H1 (cell line): ENCODE results near the gene ERN2. TPM values are rescaled to one million over a fixed set of nuclear protein-coding genes. Genes with fewer than 3 reads are reported as not detected.

Experiments used
- CTCF ChIA-PET: fragments of 300-600 bp; sonication (Branson Sonifier 250); formaldehyde crosslinking; loops from one replicate; lab custom pipeline; 2021; ENCODE audit not compliant: partially characterized antibody; lab: Charles Lee
- POLR2A ChIA-PET: fragments of 300-600 bp; sonication (Branson Sonifier 250); formaldehyde crosslinking; loops from one replicate; lab custom pipeline; 2021; ENCODE audit warnings: inconsistent platforms; ENCODE audit not compliant: partially characterized antibody; lab: Charles Lee
- DNase-seq, 2 experiments: peaks; one replicate each; pipeline versions ENCODE4 v3.0.0 to v3.0.0-alpha.2; 2010 to 2022; ENCODE audit warnings: low spot score in 2 of 2, low read depth in 1 of 2, mixed read lengths in 1 of 2
- FAIRE-seq: peaks from 2 replicates; lab custom pipeline; 2011; peaks lifted over from hg19 to GRCh38; lab: Jason Lieb, UNC
- H2AFZ ChIP-seq: 2 replicates; pipeline ENCODE4 v1.8.1; 2012; ENCODE audit warnings: low read length, inconsistent platforms
- H2AK5ac ChIP-seq: 2 replicates; pipeline ENCODE4 v1.6.1; 2013; ENCODE audit warnings: low read depth, low read length
- H2BK120ac ChIP-seq: replicated peaks from 2 replicates; pipeline ENCODE3; 2013; ENCODE audit warnings: low read depth, low read length, inconsistent platforms
- H2BK12ac ChIP-seq: 2 replicates; pipeline ENCODE4 v1.6.1; 2013; ENCODE audit warnings: low read depth, low read length
- H2BK15ac ChIP-seq: 2 replicates; pipeline ENCODE4 v1.6.1; 2013; ENCODE audit warnings: low read length
- H2BK20ac ChIP-seq: 2 replicates; pipeline ENCODE4 v1.6.1; 2013; ENCODE audit warnings: low read length
- H2BK5ac ChIP-seq: 2 replicates; pipeline ENCODE4 v1.6.1; 2013; ENCODE audit warnings: low read depth, low read length
- H3K14ac ChIP-seq: 2 replicates; pipeline ENCODE4 v1.6.1; 2013; ENCODE audit warnings: inconsistent platforms; ENCODE audit not compliant: insufficient read length
- H3K18ac ChIP-seq: 2 replicates; pipeline ENCODE4 v1.6.1; 2013; ENCODE audit warnings: low read length; ENCODE audit errors: extremely low read depth
- H3K23ac ChIP-seq: 2 replicates; pipeline ENCODE4 v1.6.1; 2013; ENCODE audit warnings: inconsistent platforms; ENCODE audit not compliant: insufficient read length
- H3K23me2 ChIP-seq: 2 replicates; pipeline ENCODE4 v1.6.1; 2013; ENCODE audit warnings: low read depth, low read length
- H3K27ac ChIP-seq: 2 replicates; pipeline ENCODE4 v1.6.1; 2011; ENCODE audit warnings: low read depth, low read length, inconsistent platforms
- H3K27me3 ChIP-seq, 4 experiments: replicated peaks in 1 of 4; 1 replicate in 1 of 4; 2 replicates in 3 of 4; pipeline versions ENCODE4 v1.6.1 to v1.8.1; 2011 to 2013; ENCODE audit warnings: low read length in 3 of 4, mild to moderate bottlenecking in 3 of 4, inconsistent platforms in 2 of 4, mixed read lengths in 2 of 4, moderate library complexity in 1 of 4; ENCODE audit not compliant: control insufficient read depth in 3 of 4, insufficient read depth in 3 of 4; ENCODE audit errors: extremely low read depth in 1 of 4
- H3K36me3 ChIP-seq, 4 experiments: 2 replicates each; pipeline versions ENCODE4 v1.6.1 to v1.8.1; 2011 to 2013; ENCODE audit warnings: mild to moderate bottlenecking in 4 of 4, low read length in 3 of 4, moderate library complexity in 2 of 4, control low read depth in 1 of 4, inconsistent platforms in 1 of 4; ENCODE audit not compliant: insufficient read depth in 4 of 4, control insufficient read depth in 2 of 4
- H3K4ac ChIP-seq: replicated peaks from 2 replicates; pipeline ENCODE3; 2013; ENCODE audit warnings: low read length, low read depth, mixed read lengths, inconsistent platforms; ENCODE audit not compliant: insufficient read length
- H3K4me1 ChIP-seq, 4 experiments: replicated peaks in 1 of 4; 1 replicate in 1 of 4; 2 replicates in 3 of 4; pipeline versions ENCODE4 v1.6.1 to v1.8.1; 2011 to 2013; ENCODE audit warnings: low read length in 3 of 4, inconsistent platforms in 2 of 4, mixed read lengths in 1 of 4; ENCODE audit not compliant: insufficient read depth in 4 of 4, control insufficient read depth in 3 of 4
- H3K4me2 ChIP-seq, 2 experiments: 2 replicates each; pipeline versions ENCODE4 v1.6.1 to v1.8.1; 2011 to 2013; ENCODE audit warnings: low read depth in 2 of 2, low read length in 2 of 2, control low read depth in 1 of 2, inconsistent platforms in 1 of 2, mild to moderate bottlenecking in 1 of 2; ENCODE audit not compliant: insufficient read depth in 1 of 2
- H3K4me3 ChIP-seq, 4 experiments: fragments of 200-600, 300-600 bp in 1 of 4; sonication (generic), shearing (Covaris generic), sonication (Bioruptor Twin) in 1 of 4; 2 replicates each; pipeline versions ENCODE4 v1.5.1 to v1.8.1; 2011 to 2016; ENCODE audit warnings: low read length in 4 of 4, low read depth in 3 of 4, control low read depth in 2 of 4, inconsistent platforms in 2 of 4, mild to moderate bottlenecking in 2 of 4, mixed read lengths in 1 of 4, moderate library complexity in 1 of 4; ENCODE audit not compliant: insufficient read depth in 2 of 4; ENCODE audit errors: extremely low read depth in 1 of 4
- H3K56ac ChIP-seq: replicated peaks from 2 replicates; pipeline ENCODE3; 2013; ENCODE audit warnings: low read depth, mild to moderate bottlenecking, mixed read lengths, low read length, inconsistent platforms; ENCODE audit not compliant: insufficient read length
- H3K79me1 ChIP-seq: 2 replicates; pipeline ENCODE4 v1.6.1; 2013; ENCODE audit warnings: low read depth, low read length, control low read depth
- H3K79me2 ChIP-seq, 2 experiments: 2 replicates each; pipeline versions ENCODE4 v1.6.1 to v1.8.1; 2012 to 2013; ENCODE audit warnings: low read length in 2 of 2, mild to moderate bottlenecking in 2 of 2, inconsistent platforms in 1 of 2; ENCODE audit not compliant: insufficient read depth in 2 of 2, control insufficient read depth in 1 of 2
- H3K9ac ChIP-seq, 4 experiments: replicated peaks in 1 of 4; 1 replicate in 1 of 4; 2 replicates in 3 of 4; pipeline versions ENCODE4 v1.6.1 to v1.8.1; 2011 to 2013; ENCODE audit warnings: low read depth in 3 of 4, low read length in 3 of 4, control low read depth in 2 of 4, mild to moderate bottlenecking in 2 of 4, moderate library complexity in 2 of 4, inconsistent platforms in 1 of 4; ENCODE audit errors: extremely low read depth in 1 of 4
- H3K9me3 ChIP-seq, 2 experiments: 2 replicates each; pipeline versions ENCODE4 v1.6.1 to v1.8.1; 2012 to 2013; ENCODE audit warnings: mild to moderate bottlenecking in 2 of 2, moderate library complexity in 2 of 2, control low read depth in 1 of 2, inconsistent platforms in 1 of 2, low read depth in 1 of 2, low read length in 1 of 2, mixed read lengths in 1 of 2; ENCODE audit not compliant: insufficient read depth in 2 of 2
- H4K20me1 ChIP-seq, 2 experiments: replicated peaks in 1 of 2; 2 replicates each; pipeline versions ENCODE3 to v1.8.1; 2011 to 2013; ENCODE audit warnings: inconsistent platforms in 2 of 2, low read length in 2 of 2, mild to moderate bottlenecking in 1 of 2; ENCODE audit not compliant: insufficient read depth in 2 of 2, control insufficient read depth in 1 of 2
- H4K5ac ChIP-seq: 2 replicates; pipeline ENCODE4 v1.6.1; 2013; ENCODE audit warnings: low read length, low read depth, mixed read lengths, inconsistent platforms; ENCODE audit not compliant: insufficient read length
- H4K8ac ChIP-seq: 2 replicates; pipeline ENCODE4 v1.8.0; 2013; ENCODE audit warnings: mild to moderate bottlenecking, moderate library complexity, low read length, inconsistent platforms; ENCODE audit not compliant: insufficient read depth; ENCODE audit errors: extremely low read depth
- H4K91ac ChIP-seq: replicated peaks from 2 replicates; pipeline ENCODE3; 2013; ENCODE audit warnings: low read length, mixed read lengths, inconsistent platforms; ENCODE audit not compliant: insufficient read length
- BRCA1 ChIP-seq: IDR thresholded peaks from 2 replicates; pipeline ENCODE4 v1.6.1; 2012; ENCODE audit warnings: low read depth, low read length, improper control_type of control experiment
- KDM1A ChIP-seq: fragments of 200-600, 300-600 bp; sonication (generic); IDR thresholded peaks from 2 replicates; pipeline ENCODE4 v1.7.1; 2016; ENCODE audit warnings: mild to moderate bottlenecking, low read length, borderline replicate concordance
- KDM5A ChIP-seq: fragments of 200-600 bp; IDR thresholded peaks from 2 replicates; pipeline ENCODE4 v1.7.1; 2012; ENCODE audit warnings: mild to moderate bottlenecking, low read length, inconsistent platforms, mixed read lengths
- MAX ChIP-seq: IDR thresholded peaks from 2 replicates; pipeline ENCODE4 v1.6.1; 2012; ENCODE audit warnings: inconsistent platforms
- POLR2A ChIP-seq, 2 experiments: IDR thresholded peaks; 1 replicate in 1 of 2; 2 replicates in 1 of 2; pipeline ENCODE4 v1.6.1; 2011; ENCODE audit warnings: low read depth in 2 of 2, low read length in 2 of 2, mild to moderate bottlenecking in 2 of 2; ENCODE audit errors: control extremely low read depth in 1 of 2
- POU5F1 ChIP-seq: IDR thresholded peaks from 2 replicates; pipeline ENCODE4 v1.6.1; 2011; ENCODE audit warnings: low read depth, mild to moderate bottlenecking, low read length, moderate library complexity
- TBP ChIP-seq: IDR thresholded peaks from 2 replicates; pipeline ENCODE4 v1.6.1; 2011; ENCODE audit warnings: low read depth, low read length, improper control_type of control experiment
- WGBS, 2 experiments: shearing (Covaris generic) in 1 of 2; methylation state at CpG; one replicate each; pipeline versions ENCODE4 v1.1.6 to v1.1.7; 2013 to 2015; ENCODE audit warnings: low lambda C conversion rate in 2 of 2, mixed read lengths in 2 of 2, inconsistent platforms in 1 of 2, low coverage in 1 of 2, missing lambda C conversion rate in 1 of 2; ENCODE audit not compliant: insufficient replicate concordance in 2 of 2, insufficient coverage in 1 of 2, insufficient read length in 1 of 2; ENCODE audit errors: extremely low coverage in 1 of 2, missing lambda C conversion rate in 1 of 2; 5-methylcytosine and 5-hydroxymethylcytosine counted together
- polyA plus RNA-seq, 7 experiments: library from polyadenylated mRNA; depleted of rRNA in 3 of 7; stranded (reverse) in 5 of 7; unstranded in 2 of 7; fragments of >200 nt in 5 of 7; fragments of 200-250 nt in 2 of 7; gene quantifications; 1 replicate in 5 of 7; 2 replicates in 1 of 7; 4 replicates in 1 of 7; pipeline versions ENCODE4 v1.2.1 to v1.2.3, GENCODE V29; 2011 to 2013; ENCODE audit warnings: missing spikeins in 2 of 7, mixed read lengths in 2 of 7
- total RNA-seq: library from RNA; stranded (reverse); fragmentation: NEBNext Ultra II Directional; extraction: Animal tissue kit (Norgen Biotek cat#: 25700); gene quantifications from 2 replicates; pipeline ENCODE4 v1.2.1, GENCODE V29; 2021

The ERN2 gene
- total and polyA plus RNA-seq, 2 of the 8 experiments (the other 6 are each of a cell fraction or from before 2014, with no cell fraction given) = 2.4 to 4.4 TPM

DNA sequence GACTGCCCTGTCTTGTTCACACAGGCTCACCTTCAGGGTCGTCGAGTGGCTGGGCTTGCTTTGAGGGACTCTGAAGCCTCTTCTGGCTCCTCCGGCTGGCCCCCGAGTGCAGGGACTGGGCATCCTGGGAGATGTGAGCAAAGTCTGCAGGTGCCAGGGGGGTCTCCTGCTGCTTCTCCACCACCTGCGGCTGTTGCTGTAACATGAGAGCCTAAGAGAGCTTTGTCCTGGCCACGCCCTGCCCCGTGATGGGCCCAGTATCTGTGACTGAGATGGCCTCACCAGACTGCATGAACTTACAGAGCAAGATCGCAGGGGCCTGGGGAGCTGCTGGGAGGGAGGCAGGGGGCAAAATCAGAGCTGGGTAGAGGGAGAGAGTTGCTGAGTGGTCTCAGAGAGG is 12.5 kb downstream of the ERN2 start:
- 0 out of 8 replicates have a peak overlapping the region, but pooled peaks of 1 of the 4 experiments have one; percentile 3 for H3K4me3 ChIP-seq
- WGBS, 2 experiments = 42% methylated on average over 8 of the region's 8 CpGs; no CpG with 5 or more reads in 1 of the 2 experiments

More for the DNA sequence above, 12.5 kb downstream of the ERN2 start:
- Histone ChIP-seq H4K5ac (peak overlapping the region; percentile 39), H3K4me1 (peaks cover 0 to 5% (median 3%) of the 10 kb centered on the region in 4 experiments; a peak in 5 of 7 replicates), H3K14ac (no peak overlapping the region), H2AK5ac (no peak overlapping the region), H2BK12ac (no peak overlapping the region), H3K18ac (peak overlapping the region; percentile 76), H3K4ac (no peak overlapping the region), H2BK120ac (no peak overlapping the region), H3K27me3 (no peaks in the 10 kb centered on the region), H3K23me2 (no peaks in the 10 kb centered on the region), H4K8ac (no peak overlapping the region; the same call in none of the 2 replicates), H2BK20ac (no peak overlapping the region), H3K27ac (no peak overlapping the region), H2AFZ (0 out of 2 replicates have a peak overlapping the region, but pooled peaks have one; percentile 24), H3K9me3 (no peaks in the 10 kb centered on the region), H4K20me1 (no peaks in the 10 kb centered on the region), H3K4me2 (peak overlapping the region; percentile 20 to 53; a peak in 3 of 4 replicates), H2BK15ac (peak overlapping the region; percentile 81; the same call in 1 of the 2 replicates), H3K36me3 (no peaks in the 10 kb centered on the region), H3K79me2 (no peaks in the 10 kb centered on the region), H3K79me1 (no peaks in the 10 kb centered on the region), H2BK5ac (0 out of 2 replicates have a peak overlapping the region, but pooled peaks have one; percentile 32), H4K91ac (peak overlapping the region; percentile 22), H3K56ac (no peak overlapping the region), H3K23ac (no peak overlapping the region), H3K9ac (no peak overlapping the region)
- TF ChIP-seq KDM1A (no peak), TBP (peak; percentile 12; the same call in 1 of the 2 replicates), POU5F1 (no peak), KDM5A (no peak), MAX (0 out of 2 replicates have a peak, but pooled peaks have one; percentile 18), BRCA1 (no peak), POLR2A (IDR thresholded peaks at IDR 0.05; ENCODE audit: control extremely low read depth in 1 of 2, low read depth in 2 of 2, low read length in 2 of 2) (0 out of 3 replicates have a peak, but pooled peaks of 1 of the 2 experiments have one; percentile 20)
- POLR2A ChIA-PET = interaction anchor here (0.5 to 2.2 kb wide), 11 partner anchors 10 to 86 kb away, joined by 3 to 13 read pairs (median 4); partner anchors contain the start of genes DCTN5, PALB2 and PLK1
- no peak for FAIRE-seq
- DNase-seq = peak in 1 of 2 experiments; percentile 75
- CTCF ChIA-PET = interaction anchor here (0.6 to 2.4 kb wide), 9 partner anchors 9 to 347 kb away, joined by 3 to 11 read pairs (median 3); partner anchors contain the start of gene PLK1
